Measurements from ENCODE around the gene LRP1B.

Gene LRP1B

GRCh38 chr2:140604788-140605187 is 1526.0 kb downstream of the LRP1B start:
- H3K27me3 ChIP-seq (ENCODE audit: control insufficient read depth, low read length): no peaks in the 10 kb centered on the region
- H4K20me1 ChIP-seq (ENCODE audit: control insufficient read depth, insufficient read depth, low read depth, low read length): no peaks in the 10 kb centered on the region
- TF ChIP-seq CTCF (IDR thresholded peaks at IDR 0.05; ENCODE audit: low read depth, low read length, poor library complexity, severe bottlenecking) (no peak), EZH2phosphoT487 (IDR thresholded peaks at IDR 0.05; ENCODE audit: borderline replicate concordance, low read length) (no peak)
- H3K9me2 ChIP-seq (replicated peaks; ENCODE audit: control insufficient read depth, low read length): no peaks in the 10 kb centered on the region
- no peaks in the 10 kb centered on the region for H3F3A ChIP-seq (ENCODE audit: control insufficient read depth, insufficient read depth)
- no peaks in the 10 kb centered on the region for H3K79me2 ChIP-seq (ENCODE audit: control insufficient read depth, low read length)
- no peak overlapping the region for H3K4me3 ChIP-seq (ENCODE audit: low read length)
- no peaks in the 10 kb centered on the region for H3K4me1 ChIP-seq (ENCODE audit: control insufficient read depth, low read length)
- H3K36me3 ChIP-seq (ENCODE audit: control insufficient read depth, low read length): no peaks in the 10 kb centered on the region
- no peak overlapping the region for H3K27ac ChIP-seq (ENCODE audit: low read depth, low read length)
- H3K4me2 ChIP-seq (ENCODE audit: low read length): no peak overlapping the region
- H3K9me3 ChIP-seq (ENCODE audit: control insufficient read depth, insufficient read depth, low read length): no peaks in the 10 kb centered on the region

- no peak overlapping the region for H3K4me3 ChIP-seq (ENCODE audit: low read length)
- TF ChIP-seq EZH2phosphoT487 (IDR thresholded peaks at IDR 0.05; ENCODE audit: borderline replicate concordance, low read length) (no peak), CTCF (IDR thresholded peaks at IDR 0.05; ENCODE audit: low read depth, low read length, poor library complexity, severe bottlenecking) (no peak)
- H3K4me2 ChIP-seq (ENCODE audit: low read length): no peak overlapping the region
Observed at GRCh38 chr2:140604096-140604495, 1526.7 kb downstream of the LRP1B start.

GRCh38 chr2:140603416-140603815 is 1527.4 kb downstream of the LRP1B start:
- TF ChIP-seq CTCF (IDR thresholded peaks at IDR 0.05; ENCODE audit: low read depth, low read length, poor library complexity, severe bottlenecking) (no peak), EZH2phosphoT487 (IDR thresholded peaks at IDR 0.05; ENCODE audit: borderline replicate concordance, low read length) (no peak)
- no peak overlapping the region for H3K27ac ChIP-seq (ENCODE audit: low read depth, low read length)
- H3K79me2 ChIP-seq (ENCODE audit: control insufficient read depth, low read length): no peaks in the 10 kb centered on the region

More at GRCh38 chr2:140604096-140604495, 1526.7 kb downstream of the LRP1B start:
- H3K27me3 ChIP-seq (ENCODE audit: control insufficient read depth, low read length): no peaks in the 10 kb centered on the region
- no peak overlapping the region for H3K27ac ChIP-seq (ENCODE audit: low read depth, low read length)
- H3K79me2 ChIP-seq (ENCODE audit: control insufficient read depth, low read length): no peaks in the 10 kb centered on the region
- no peaks in the 10 kb centered on the region for H3K36me3 ChIP-seq (ENCODE audit: control insufficient read depth, low read length)
- H3K4me1 ChIP-seq (ENCODE audit: control insufficient read depth, low read length): no peaks in the 10 kb centered on the region
- no peaks in the 10 kb centered on the region for H3F3A ChIP-seq (ENCODE audit: control insufficient read depth, insufficient read depth)
- H3K9me3 ChIP-seq (ENCODE audit: control insufficient read depth, insufficient read depth, low read length): no peaks in the 10 kb centered on the region
- H4K20me1 ChIP-seq (ENCODE audit: control insufficient read depth, insufficient read depth, low read depth, low read length): no peaks in the 10 kb centered on the region
- H3K9me2 ChIP-seq (replicated peaks; ENCODE audit: control insufficient read depth, low read length): no peaks in the 10 kb centered on the region

GRCh38 chr2:140601801-140602200 is 1529.0 kb downstream of the LRP1B start:
- Histone ChIP-seq H3K27ac (ENCODE audit: low read depth, low read length) (no peak overlapping the region), H3K4me1 (ENCODE audit: control insufficient read depth, low read length) (no peaks in the 10 kb centered on the region), H3K36me3 (ENCODE audit: control insufficient read depth, low read length) (no peaks in the 10 kb centered on the region), H3K9me3 (ENCODE audit: control insufficient read depth, insufficient read depth, low read length) (no peaks in the 10 kb centered on the region), H3K4me2 (ENCODE audit: low read length) (no peak overlapping the region), H3K4me3 (ENCODE audit: low read length) (no peak overlapping the region), H3K9me2 (replicated peaks; ENCODE audit: control insufficient read depth, low read length) (no peaks in the 10 kb centered on the region), H3F3A (ENCODE audit: control insufficient read depth, insufficient read depth) (no peaks in the 10 kb centered on the region), H4K20me1 (ENCODE audit: control insufficient read depth, insufficient read depth, low read depth, low read length) (no peaks in the 10 kb centered on the region), H3K79me2 (ENCODE audit: control insufficient read depth, low read length) (no peaks in the 10 kb centered on the region), H3K27me3 (ENCODE audit: control insufficient read depth, low read length) (no peaks in the 10 kb centered on the region)
- no peak for TF ChIP-seq EZH2phosphoT487 (IDR thresholded peaks at IDR 0.05; ENCODE audit: borderline replicate concordance, low read length)
- TF ChIP-seq CTCF (IDR thresholded peaks at IDR 0.05; ENCODE audit: low read depth, low read length, poor library complexity, severe bottlenecking): no peak

More at GRCh38 chr2:140603416-140603815, 1527.4 kb downstream of the LRP1B start:
- Histone ChIP-seq H3K4me3 (ENCODE audit: low read length) (no peak overlapping the region), H4K20me1 (ENCODE audit: control insufficient read depth, insufficient read depth, low read depth, low read length) (no peaks in the 10 kb centered on the region), H3F3A (ENCODE audit: control insufficient read depth, insufficient read depth) (no peaks in the 10 kb centered on the region), H3K36me3 (ENCODE audit: control insufficient read depth, low read length) (no peaks in the 10 kb centered on the region), H3K4me1 (ENCODE audit: control insufficient read depth, low read length) (no peaks in the 10 kb centered on the region), H3K4me2 (ENCODE audit: low read length) (no peak overlapping the region), H3K27me3 (ENCODE audit: control insufficient read depth, low read length) (no peaks in the 10 kb centered on the region), H3K9me2 (replicated peaks; ENCODE audit: control insufficient read depth, low read length) (no peaks in the 10 kb centered on the region), H3K9me3 (ENCODE audit: control insufficient read depth, insufficient read depth, low read length) (no peaks in the 10 kb centered on the region)
